GM21825 (cell line): ENCODE measurements around the gene TTLL7.
A peak's percentile ranks its signal among the peaks of the same experiment; 100 is the strongest.

ENCODE experiments used
- ATAC-seq: cut with Tn5 transposase; IDR thresholded peaks from one replicate; pipeline ENCODE4 v1.9.1; 2021; ENCODE audit warnings: mild to moderate bottlenecking, moderate library complexity; ENCODE audit not compliant: unreplicated experiment

Gene TTLL7

GRCh38 chr1:83896299-83896698 is 102.6 kb downstream of the TTLL7 start:
- ATAC-seq = no peak

GRCh38 chr1:83889707-83890106 is 109.2 kb downstream of the TTLL7 start:
- ATAC-seq = no peak

- ATAC-seq = no peak
These were observed 111.4 kb downstream of the TTLL7 start for GRCh38 chr1:83887483-83887882.

DNA sequence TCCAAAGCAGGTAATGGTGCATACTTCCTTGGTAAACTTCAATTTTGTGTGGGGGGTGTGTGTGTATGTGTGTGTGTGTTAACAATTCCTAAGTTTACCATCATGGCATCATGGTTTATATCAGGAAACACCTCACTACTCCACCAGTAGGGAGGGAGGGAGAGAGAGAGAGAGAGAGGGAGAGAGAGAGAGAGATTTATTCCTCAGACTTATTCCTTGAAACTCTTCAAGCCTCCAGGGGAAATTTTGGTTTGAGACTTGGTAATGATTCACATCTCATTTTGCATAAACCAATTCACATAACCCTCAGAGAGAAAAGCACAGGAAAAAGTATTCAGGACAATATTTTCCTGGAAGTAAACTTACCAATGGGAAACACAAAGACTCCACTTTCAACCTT is 115.0 kb downstream of the TTLL7 start:
- ATAC-seq = no peak

DNA sequence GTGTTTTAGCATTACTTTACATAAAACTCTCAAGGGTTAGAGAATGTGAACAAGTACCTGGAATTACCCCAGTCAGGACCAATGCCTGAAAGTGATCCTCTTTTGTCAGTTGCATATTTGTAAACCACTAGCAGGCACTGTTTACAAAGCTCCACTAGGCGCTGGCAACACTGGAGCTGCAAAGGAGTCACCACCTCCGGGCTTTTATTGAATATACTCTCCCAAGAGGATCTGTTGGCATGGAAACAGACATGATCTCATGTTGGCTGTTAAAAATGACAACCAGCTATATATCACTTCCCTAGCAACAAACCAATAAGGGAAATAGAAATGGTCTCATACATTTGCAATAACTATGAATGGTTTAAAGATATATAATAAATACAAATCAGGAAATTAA is 116.0 kb downstream of the TTLL7 start:
- ATAC-seq = no peak

GRCh38 chr1:83872515-83872914 is 126.4 kb downstream of the TTLL7 start:
- ATAC-seq = no peak

DNA sequence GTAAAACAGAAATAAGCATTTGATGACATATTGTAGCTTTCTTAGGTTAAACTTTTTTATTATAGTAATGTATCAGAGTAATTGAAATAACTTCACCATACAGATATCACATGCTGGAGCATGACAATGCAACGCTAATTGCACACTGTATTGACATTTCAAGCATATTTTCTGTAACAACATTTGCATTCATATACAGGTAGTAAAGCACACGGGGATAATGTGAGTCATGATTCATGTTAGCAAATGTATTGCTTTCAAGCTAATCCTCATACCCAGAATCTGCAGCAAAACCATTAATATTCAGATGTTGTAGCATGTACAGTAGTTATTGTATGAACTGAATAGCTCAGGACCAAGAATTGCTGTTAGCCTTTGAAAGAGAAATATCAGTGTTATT is 133.9 kb downstream of the TTLL7 start:
- ATAC-seq = no peak

- peak; percentile 94 for ATAC-seq
These were observed 138.3 kb downstream of the TTLL7 start for GRCh38 chr1:83860490-83861221.

- no peak for ATAC-seq
These were observed 141.2 kb downstream of the TTLL7 start for GRCh38 chr1:83857716-83858115.

- no peak for ATAC-seq
These were observed 141.8 kb downstream of the TTLL7 start for GRCh38 chr1:83857103-83857502.

DNA sequence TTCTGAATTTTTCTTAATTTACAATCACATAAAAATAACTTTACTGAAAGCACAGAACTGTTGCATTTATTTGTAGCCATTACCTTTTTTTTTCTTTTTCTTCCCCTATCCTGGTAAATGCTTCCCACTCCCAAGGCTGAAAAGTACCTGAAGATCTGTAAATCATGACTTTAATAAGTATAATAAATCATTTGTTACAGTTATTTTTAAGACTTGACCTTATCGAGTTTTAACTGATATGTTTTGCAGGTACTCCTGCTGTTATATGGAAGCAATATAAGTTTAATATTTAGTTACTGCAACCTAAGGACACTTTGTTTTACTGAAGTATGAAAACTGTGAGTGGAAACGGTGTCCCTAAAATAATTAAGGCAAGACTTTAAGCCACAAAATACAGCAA is 142.6 kb downstream of the TTLL7 start:
- ATAC-seq = no peak

- ATAC-seq = no peak
These were observed 144.5 kb downstream of the TTLL7 start for GRCh38 chr1:83854456-83854855.

- ATAC-seq = no peak
These were observed 148.1 kb downstream of the TTLL7 start for GRCh38 chr1:83850834-83851233.

- ATAC-seq = no peak
These were observed 149.5 kb downstream of the TTLL7 start for GRCh38 chr1:83849191-83850061.

- ATAC-seq = no peak
These were observed 152.8 kb downstream of the TTLL7 start for GRCh38 chr1:83846138-83846537.

DNA sequence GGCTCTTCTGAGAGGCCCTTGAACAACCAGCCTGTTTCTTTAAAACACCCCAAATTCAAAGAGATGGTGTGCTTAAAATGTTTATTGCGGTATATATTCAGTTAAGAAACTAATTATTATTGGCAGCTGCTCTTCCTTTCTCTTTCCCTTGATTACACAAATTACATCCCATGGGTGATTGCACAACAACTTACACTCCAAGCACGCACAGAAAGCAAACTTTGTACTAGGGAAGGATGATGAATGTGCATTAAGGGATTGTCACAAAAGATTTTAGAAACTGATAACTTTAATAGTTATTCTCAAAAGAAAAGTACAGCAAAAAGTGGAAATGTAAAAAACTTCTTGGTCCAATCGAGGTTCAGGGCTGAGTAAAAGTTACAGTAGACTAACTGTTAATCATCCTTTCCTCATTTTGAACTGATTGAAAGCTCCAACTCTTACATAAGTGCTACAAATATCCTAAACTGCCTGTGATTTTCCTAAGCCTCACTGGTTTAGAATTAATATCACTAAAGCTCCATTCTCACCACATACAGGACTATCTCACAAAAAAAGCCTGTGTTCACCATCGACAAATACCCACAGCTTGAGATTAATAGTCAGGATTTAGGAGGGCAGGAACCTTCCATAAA is 153.4 kb downstream of the TTLL7 start:
- ATAC-seq = no peak

- ATAC-seq = no peak
These were observed 154.4 kb downstream of the TTLL7 start for GRCh38 chr1:83844546-83844945.

GRCh38 chr1:83839566-83840173 is 159.3 kb downstream of the TTLL7 start:
- no peak for ATAC-seq

DNA sequence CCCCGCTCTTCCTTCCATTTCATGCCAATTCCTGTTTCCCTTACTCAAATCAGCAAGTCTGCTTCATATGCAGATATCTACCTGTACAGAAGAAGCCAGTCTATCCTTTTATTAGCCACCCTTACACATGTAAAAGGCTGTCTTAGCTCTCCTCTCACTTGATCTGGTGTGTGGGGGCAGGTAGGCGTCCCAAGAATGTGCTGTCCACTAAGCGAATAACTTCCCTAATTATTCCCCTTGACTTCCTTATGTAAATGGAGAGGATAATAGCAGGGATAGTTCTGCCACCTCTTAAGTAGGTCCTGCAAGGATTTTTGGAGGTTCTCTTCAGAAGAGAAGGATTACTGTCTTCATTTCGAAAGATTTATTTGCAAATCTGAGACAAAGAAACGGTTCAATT is 160.4 kb downstream of the TTLL7 start:
- ATAC-seq = no peak

- no peak for ATAC-seq
These were observed 162.4 kb downstream of the TTLL7 start for GRCh38 chr1:83836543-83836942.

DNA sequence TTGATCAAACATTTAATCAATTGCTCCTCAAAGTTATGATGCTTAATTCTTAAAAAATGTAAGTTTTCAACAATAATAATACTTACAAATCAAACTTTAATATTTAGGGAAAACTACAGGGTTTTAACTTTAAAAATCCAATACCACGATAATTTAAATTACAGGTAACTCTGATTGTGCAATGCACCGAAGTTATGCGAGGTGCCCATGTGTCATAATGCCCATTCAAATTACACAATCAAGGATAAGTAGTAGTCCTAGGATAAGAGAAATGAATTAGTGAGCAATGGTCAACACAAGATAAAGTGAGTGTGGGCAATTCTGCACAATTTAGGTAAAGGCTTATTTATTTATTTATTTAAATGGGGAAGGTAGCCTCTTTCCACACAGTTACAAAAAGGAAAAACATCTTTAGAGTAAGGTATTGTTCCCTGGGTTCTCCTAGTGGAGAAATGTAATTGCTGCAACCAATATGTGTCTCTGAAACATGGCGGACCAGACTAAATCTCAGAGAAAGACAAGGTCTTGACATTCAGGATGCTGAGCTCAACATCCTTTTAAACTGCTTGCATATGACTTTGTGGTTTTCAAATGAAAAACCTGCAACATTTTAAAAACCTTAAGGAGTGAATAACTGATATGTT is 164.2 kb downstream of the TTLL7 start:
- no peak for ATAC-seq
